Esophagus muscularis mucosa (tissue), 4 donors: ENCODE results near the gene G2E3. TPM values are rescaled to one million over a fixed set of nuclear protein-coding genes. Genes with fewer than 3 reads are reported as not detected.

Experiments used
- DNase-seq: peaks from one replicate; pipeline ENCODE4 v3.0.0-alpha.2; 2017; ENCODE audit errors: extremely low spot score
- H3K27ac ChIP-seq, 4 donors: fragments of 200-600 bp; sonication (generic); replicated peaks in 1 of 4; 1 replicate in 3 of 4; 2 replicates in 1 of 4; pipeline ENCODE4 v1.5.1; 2016 to 2019; ENCODE audit warnings: mild to moderate bottlenecking in 1 of 4
- H3K27me3 ChIP-seq, 4 donors: fragments of 200-600 bp; sonication (generic); one replicate each; pipeline versions ENCODE4 v1.5.1 to v1.6.0; 2016 to 2019
- H3K36me3 ChIP-seq, 4 donors: fragments of 200-600 bp; sonication (generic); one replicate each; pipeline ENCODE4 v1.5.1; 2016 to 2019
- H3K4me1 ChIP-seq, 4 donors: fragments of 200-600 bp; sonication (generic); one replicate each; pipeline ENCODE4 v1.5.1; 2016 to 2019
- H3K4me3 ChIP-seq, 4 donors: fragments of 200-600 bp; sonication (generic); 1 replicate in 2 of 4; 2 replicates in 2 of 4; pipeline ENCODE4 v1.5.1; 2016 to 2019; ENCODE audit warnings: mild to moderate bottlenecking in 4 of 4, moderate library complexity in 1 of 4
- H3K9me3 ChIP-seq, 4 donors: fragments of 200-600 bp; sonication (generic); 1 replicate in 3 of 4; 2 replicates in 1 of 4; pipeline ENCODE4 v1.5.1; 2016 to 2019
- EP300 ChIP-seq: sonication (generic); formaldehyde crosslinking; IDR thresholded peaks from one replicate; pipeline ENCODE4 v1.6.1; 2017; ENCODE audit warnings: antibody characterized with exemption
- POLR2A ChIP-seq: fragments of 450-650 bp; IDR thresholded peaks from one replicate; pipeline ENCODE4 v1.6.1; 2017; ENCODE audit warnings: antibody characterized with exemption, moderate library complexity, mild to moderate bottlenecking, low read depth
- POLR2AphosphoS5 ChIP-seq, 2 donors: sonication (generic); formaldehyde crosslinking; IDR thresholded peaks; one replicate each; pipeline ENCODE4 v1.6.1; 2017; ENCODE audit warnings: antibody characterized with exemption in 2 of 2
- WGBS: methylation state at CpG from one replicate; pipeline ENCODE4 v1.1.5; 2018; 5-methylcytosine and 5-hydroxymethylcytosine counted together
- intact Hi-C: fragments of 100-400 bp; cut with DNase I; formaldehyde crosslinking; loops from one replicate; pipeline ENCODE4 v1.15.1; 2023
- total RNA-seq, 4 donors: library from RNA; depleted of rRNA; stranded (reverse); fragments of >200 nt; gene quantifications; one replicate each; pipeline versions ENCODE4 v1.1.0 to v1.2.1, GENCODE V29; 2016
- TF ChIP-seq, protein P1 (sequence below), 3 experiments: fragments of 200-600 bp in 2 of 3; fragments of 450-650 bp in 1 of 3; sonication (generic) in 2 of 3; IDR thresholded peaks; one replicate each; pipeline ENCODE4 v1.5.1; 2017 to 2019; ENCODE audit warnings: antibody characterized with exemption in 3 of 3, mild to moderate bottlenecking in 2 of 3, moderate library complexity in 1 of 3

The G2E3 gene
- total RNA-seq, 4 donors from 2014 or later = 6.7 to 10.0 (median 8.9) TPM

GRCh38 chr14:30550335-30550734 is 8.6 kb upstream of the G2E3 start:
- DNase-seq = no peak
- no peaks in the 10 kb centered on the region for H3K9me3 ChIP-seq
- intact Hi-C loops = no loop called here
- peaks cover 0 to 7% (median 0%) of the 10 kb centered on the region in 4 donors for H3K27me3 ChIP-seq
- H3K4me3 ChIP-seq = no peak overlapping the region
- TF ChIP-seq POLR2A = no peak
- no peak for TF ChIP-seq POLR2AphosphoS5 (IDR thresholded peaks at IDR 0.05)
- H3K27ac ChIP-seq = no peak overlapping the region
- no peaks in the 10 kb centered on the region for H3K4me1 ChIP-seq
- H3K36me3 ChIP-seq = no peaks in the 10 kb centered on the region

- 33% methylated on average over 1 of the region's 1 CpG for WGBS
These were observed 7.5 kb upstream of the G2E3 start for GRCh38 chr14:30551460-30551859.

DNA sequence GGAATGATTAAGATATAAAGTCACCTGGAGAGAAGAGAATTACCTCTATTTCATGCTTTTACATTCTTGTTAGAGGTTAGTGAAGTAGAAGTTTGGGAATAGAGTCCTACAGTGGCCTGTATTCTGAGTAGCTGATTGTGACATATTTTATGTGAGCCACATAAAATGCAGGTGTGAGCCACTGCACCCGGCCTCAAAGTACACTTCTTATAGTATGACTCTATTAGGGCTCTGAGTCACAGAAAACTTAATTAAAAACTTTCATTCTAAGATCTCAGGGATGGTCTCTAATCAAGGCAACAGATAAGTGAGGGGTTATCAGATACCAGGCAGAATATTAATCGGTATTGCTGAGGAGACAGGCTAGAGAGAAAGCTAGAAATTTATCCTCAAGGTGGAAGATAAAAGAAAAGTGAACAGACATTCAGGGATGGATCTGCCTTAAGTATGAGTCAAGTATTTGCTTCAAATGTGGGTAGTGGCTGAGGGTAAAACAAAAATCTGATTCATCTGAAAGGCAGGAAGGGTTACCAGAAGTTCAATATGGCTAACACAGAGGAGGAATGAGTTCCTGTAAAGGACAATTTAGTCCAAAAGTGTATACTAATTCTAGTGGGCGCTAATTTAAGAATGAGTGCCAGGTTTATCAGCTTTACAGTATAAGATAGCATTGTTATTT is 5.5 kb upstream of the G2E3 start:
- TF ChIP-seq POLR2A (no peak), POLR2AphosphoS5 (IDR thresholded peaks at IDR 0.05) (no peak), EP300 (no peak)
- TF ChIP-seq, protein P1, sequence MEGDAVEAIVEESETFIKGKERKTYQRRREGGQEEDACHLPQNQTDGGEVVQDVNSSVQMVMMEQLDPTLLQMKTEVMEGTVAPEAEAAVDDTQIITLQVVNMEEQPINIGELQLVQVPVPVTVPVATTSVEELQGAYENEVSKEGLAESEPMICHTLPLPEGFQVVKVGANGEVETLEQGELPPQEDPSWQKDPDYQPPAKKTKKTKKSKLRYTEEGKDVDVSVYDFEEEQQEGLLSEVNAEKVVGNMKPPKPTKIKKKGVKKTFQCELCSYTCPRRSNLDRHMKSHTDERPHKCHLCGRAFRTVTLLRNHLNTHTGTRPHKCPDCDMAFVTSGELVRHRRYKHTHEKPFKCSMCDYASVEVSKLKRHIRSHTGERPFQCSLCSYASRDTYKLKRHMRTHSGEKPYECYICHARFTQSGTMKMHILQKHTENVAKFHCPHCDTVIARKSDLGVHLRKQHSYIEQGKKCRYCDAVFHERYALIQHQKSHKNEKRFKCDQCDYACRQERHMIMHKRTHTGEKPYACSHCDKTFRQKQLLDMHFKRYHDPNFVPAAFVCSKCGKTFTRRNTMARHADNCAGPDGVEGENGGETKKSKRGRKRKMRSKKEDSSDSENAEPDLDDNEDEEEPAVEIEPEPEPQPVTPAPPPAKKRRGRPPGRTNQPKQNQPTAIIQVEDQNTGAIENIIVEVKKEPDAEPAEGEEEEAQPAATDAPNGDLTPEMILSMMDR (IDR thresholded peaks at IDR 0.05) = no peak
- WGBS = 93% methylated on average over 3 of the region's 3 CpGs
- no peaks in the 10 kb centered on the region for H3K27me3 ChIP-seq
- no peak for DNase-seq
- H3K4me1 ChIP-seq = peaks cover 0 to 4% (median 4%) of the 10 kb centered on the region in 4 donors
- no peaks in the 10 kb centered on the region for H3K9me3 ChIP-seq
- no peak overlapping the region for H3K4me3 ChIP-seq
- intact Hi-C loops = no loop called here
- no peaks in the 10 kb centered on the region for H3K36me3 ChIP-seq
- H3K27ac ChIP-seq = no peak overlapping the region

More at GRCh38 chr14:30551460-30551859, 7.5 kb upstream of the G2E3 start:
- Histone ChIP-seq H3K27ac (no peak overlapping the region), H3K4me3 (no peak overlapping the region), H3K27me3 (peaks cover 0 to 7% (median 0%) of the 10 kb centered on the region in 4 donors), H3K4me1 (no peaks in the 10 kb centered on the region), H3K9me3 (no peaks in the 10 kb centered on the region), H3K36me3 (no peaks in the 10 kb centered on the region)
- intact Hi-C loops = no loop called here
- DNase-seq = no peak
- TF ChIP-seq POLR2AphosphoS5 (IDR thresholded peaks at IDR 0.05) (no peak), EP300 (no peak), POLR2A (no peak)
- TF ChIP-seq, protein P1 (IDR thresholded peaks at IDR 0.05) = no peak

- TF ChIP-seq POLR2AphosphoS5 (IDR thresholded peaks at IDR 0.05) (no peak), EP300 (no peak), POLR2A (no peak)
- TF ChIP-seq, protein P1 (IDR thresholded peaks at IDR 0.05) = no peak
- peak overlapping the region; percentile 72 to 87 (median 76) for H3K4me3 ChIP-seq
- WGBS = 46% methylated on average over 6 of the region's 6 CpGs
- no peak for DNase-seq
- H3K27ac ChIP-seq = peak overlapping the region; percentile 77 to 89 (median 81)
- H3K9me3 ChIP-seq = no peaks in the 10 kb centered on the region
- H3K27me3 ChIP-seq = no peaks in the 10 kb centered on the region
- no peaks in the 10 kb centered on the region for H3K36me3 ChIP-seq
- intact Hi-C loops = no loop called here
- peaks cover 6 to 24% (median 22%) of the 10 kb centered on the region in 4 donors for H3K4me1 ChIP-seq
These were observed 640 bp upstream of the G2E3 start for GRCh38 chr14:30558362-30558674.

DNA sequence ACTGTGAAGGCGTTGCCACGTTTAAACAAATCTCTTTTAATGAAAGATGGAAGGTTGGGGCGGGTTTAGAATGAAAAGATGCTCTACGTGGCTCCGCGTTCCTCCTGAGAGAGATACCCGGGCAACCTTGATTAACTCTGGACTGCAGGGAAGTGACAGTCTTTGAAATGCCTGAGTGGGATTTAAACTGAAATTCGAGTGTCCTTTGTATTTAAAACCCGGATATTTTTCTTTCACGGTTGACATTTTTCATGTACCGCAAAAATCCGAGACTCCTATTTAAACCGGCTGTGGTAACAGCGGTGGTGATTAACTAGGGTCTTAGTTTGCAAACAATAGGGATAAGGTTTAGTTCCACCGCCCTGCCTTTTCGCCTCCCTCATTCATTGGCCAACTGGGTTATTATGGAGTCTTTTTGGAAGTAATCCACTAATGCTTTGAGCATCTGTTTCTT is 707 bp downstream of the G2E3 start:
- DNase-seq = no peak
- Histone ChIP-seq H3K27me3 (no peaks in the 10 kb centered on the region), H3K36me3 (no peaks in the 10 kb centered on the region), H3K4me1 (peaks cover 6 to 24% (median 22%) of the 10 kb centered on the region in 4 donors), H3K4me3 (peak overlapping the region; percentile 72 to 87 (median 76)), H3K9me3 (no peaks in the 10 kb centered on the region), H3K27ac (peak overlapping the region; percentile 77 to 89 (median 81))
- intact Hi-C loops = no loop called here
- WGBS = under 1% methylated on average over 16 of the region's 16 CpGs
- no peak for TF ChIP-seq POLR2AphosphoS5 (IDR thresholded peaks at IDR 0.05)
- TF ChIP-seq POLR2A = no peak
- TF ChIP-seq, protein P1 (IDR thresholded peaks at IDR 0.05) = no peak
- TF ChIP-seq EP300 = no peak
